PC-9 (cell line): ENCODE data around the gene DST. TPM values are rescaled to one million over a fixed set of nuclear protein-coding genes. Genes with fewer than 3 reads are reported as not detected.

Experiments used
- BruUV-seq: library from RNA; stranded (reverse); fragments of 400-500 nt; replicated peaks from 2 replicates; lab custom pipeline; 2021; lab: Mats Ljungman, UMichigan
- CTCF ChIA-PET: fragments of 300-600 bp; sonication (Branson Sonifier 250); formaldehyde crosslinking; loops from one replicate; lab custom pipeline; 2022; ENCODE audit warnings: antibody characterized with exemption; lab: Charles Lee
- POLR2A ChIA-PET: fragments of 300-600 bp; sonication (Branson Sonifier 250); formaldehyde crosslinking; loops from one replicate; lab custom pipeline; 2022; ENCODE audit warnings: antibody characterized with exemption; ENCODE audit not compliant: unreplicated experiment; lab: Charles Lee
- DNase-seq, 2 experiments: peaks; one replicate each; pipeline versions ENCODE4 v3.0.0 to v3.0.0-alpha.2; 2015 to 2022; ENCODE audit warnings: mixed read lengths in 1 of 2
- H2AFZ ChIP-seq: fragments of 200-600 bp; sonication (generic); 2 replicates; pipeline ENCODE4 v1.8.1; 2017; ENCODE audit warnings: antibody characterized with exemption
- H3F3A ChIP-seq: fragments of 200-600 bp; sonication (generic); 2 replicates; pipeline ENCODE4 v1.8.1; 2017; ENCODE audit warnings: antibody characterized with exemption, mild to moderate bottlenecking, low read depth; ENCODE audit not compliant: insufficient read depth
- H3K27ac ChIP-seq: fragments of 200-600 bp; sonication (generic); 2 replicates; pipeline ENCODE4 v1.6.1; 2016; ENCODE audit warnings: mixed run types
- H3K27me3 ChIP-seq: fragments of 200-600 bp; sonication (generic); 2 replicates; pipeline ENCODE4 v1.6.1; 2016; ENCODE audit warnings: low read depth, mixed run types; ENCODE audit not compliant: insufficient read depth
- H3K36me3 ChIP-seq: fragments of 200-600 bp; sonication (generic); 2 replicates; pipeline ENCODE4 v1.6.1; 2016; ENCODE audit warnings: low read depth, mixed run types
- H3K4me1 ChIP-seq: fragments of 200-600 bp; sonication (generic); replicated peaks from 2 replicates; pipeline ENCODE4 v1.6.1; 2016; ENCODE audit warnings: mixed run types; ENCODE audit not compliant: insufficient read depth
- H3K4me2 ChIP-seq: fragments of 200-600 bp; sonication (generic); 2 replicates; pipeline ENCODE4 v1.6.1; 2017; ENCODE audit warnings: mixed run types
- H3K4me3 ChIP-seq: fragments of 200-600 bp; sonication (generic); 2 replicates; pipeline ENCODE4 v1.6.1; 2016; ENCODE audit warnings: mixed run types
- H3K79me2 ChIP-seq: fragments of 200-600 bp; sonication (generic); 2 replicates; pipeline ENCODE4 v1.6.1; 2017; ENCODE audit warnings: low read depth, mixed run types
- H3K9me2 ChIP-seq: fragments of 200-600 bp; sonication (generic); 2 replicates; pipeline ENCODE4 v1.8.1; 2017; ENCODE audit warnings: mild to moderate bottlenecking; ENCODE audit not compliant: insufficient read depth
- H3K9me3 ChIP-seq: fragments of 200-600 bp; sonication (generic); 2 replicates; pipeline ENCODE4 v1.8.1; 2016; ENCODE audit warnings: low read depth; ENCODE audit not compliant: insufficient read depth
- H4K20me1 ChIP-seq: fragments of 200-600 bp; sonication (generic); 2 replicates; pipeline ENCODE4 v1.8.1; 2017; ENCODE audit not compliant: insufficient read depth
- EZH2 ChIP-seq: fragments of 200-600 bp; sonication (generic); IDR thresholded peaks from 2 replicates; pipeline ENCODE4 v1.8.0; 2017; ENCODE audit warnings: antibody characterized with exemption, low read depth
- intact Hi-C: fragments of 100-400 bp; cut with micrococcal nuclease; formaldehyde crosslinking; loops from one replicate; pipeline ENCODE4 v1.10.0; 2022; ENCODE audit not compliant: unreplicated experiment
- total RNA-seq: library from RNA; stranded (reverse); gene quantifications from 2 replicates; pipeline ENCODE4 v1.2.3, GENCODE V29; 2021
- TF ChIP-seq, protein P1 (sequence below): fragments of 200-600 bp; sonication (generic); conservative IDR thresholded peaks from 2 replicates; pipeline ENCODE4 v1.6.1; 2017; ENCODE audit warnings: mixed run types, antibody characterized with exemption, mild to moderate bottlenecking, moderate library complexity

The DST gene
- total RNA-seq, 1 experiment from 2014 or later, result 217 TPM

DNA sequence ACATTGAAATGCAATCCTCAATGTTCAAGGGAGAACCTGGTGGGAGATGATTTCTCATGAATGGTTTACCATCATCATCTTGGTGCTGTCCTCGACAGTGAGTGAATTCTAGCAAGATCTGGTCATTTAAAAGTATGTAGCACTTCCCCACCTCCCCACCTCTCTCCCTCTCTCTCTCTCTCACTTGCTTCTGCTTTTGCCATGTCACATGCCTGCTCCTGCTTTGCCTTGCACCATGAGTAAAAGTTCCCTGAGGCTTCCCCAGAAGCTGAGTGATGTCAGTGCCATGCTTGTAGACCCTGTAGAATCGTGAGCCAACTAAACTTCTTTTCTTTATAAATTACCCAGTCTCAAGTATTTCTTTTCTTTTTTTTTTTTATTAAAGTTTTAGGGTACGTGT lies 60.5 kb downstream of the DST start:
- H3K27me3 ChIP-seq, result no peaks in the 10 kb centered on the region
- intact Hi-C loops, result no loop called here
- no peak for DNase-seq
- no peak overlapping the region for H3K4me3 ChIP-seq
- H3K9me3 ChIP-seq, result no peaks in the 10 kb centered on the region
- H3K9me2 ChIP-seq, result no peaks in the 10 kb centered on the region
- no peak overlapping the region for H3K27ac ChIP-seq
- POLR2A ChIA-PET, result no interaction called here
- H3K36me3 ChIP-seq, result peaks cover 9% of the 10 kb centered on the region; the same call in 1 of the 2 replicates
- H3F3A ChIP-seq, result no peaks in the 10 kb centered on the region
- CTCF ChIA-PET, result no interaction called here
- H2AFZ ChIP-seq, result no peak overlapping the region
- no peak overlapping the region for H3K4me2 ChIP-seq
- no peaks in the 10 kb centered on the region for H3K79me2 ChIP-seq
- TF ChIP-seq, protein P1, sequence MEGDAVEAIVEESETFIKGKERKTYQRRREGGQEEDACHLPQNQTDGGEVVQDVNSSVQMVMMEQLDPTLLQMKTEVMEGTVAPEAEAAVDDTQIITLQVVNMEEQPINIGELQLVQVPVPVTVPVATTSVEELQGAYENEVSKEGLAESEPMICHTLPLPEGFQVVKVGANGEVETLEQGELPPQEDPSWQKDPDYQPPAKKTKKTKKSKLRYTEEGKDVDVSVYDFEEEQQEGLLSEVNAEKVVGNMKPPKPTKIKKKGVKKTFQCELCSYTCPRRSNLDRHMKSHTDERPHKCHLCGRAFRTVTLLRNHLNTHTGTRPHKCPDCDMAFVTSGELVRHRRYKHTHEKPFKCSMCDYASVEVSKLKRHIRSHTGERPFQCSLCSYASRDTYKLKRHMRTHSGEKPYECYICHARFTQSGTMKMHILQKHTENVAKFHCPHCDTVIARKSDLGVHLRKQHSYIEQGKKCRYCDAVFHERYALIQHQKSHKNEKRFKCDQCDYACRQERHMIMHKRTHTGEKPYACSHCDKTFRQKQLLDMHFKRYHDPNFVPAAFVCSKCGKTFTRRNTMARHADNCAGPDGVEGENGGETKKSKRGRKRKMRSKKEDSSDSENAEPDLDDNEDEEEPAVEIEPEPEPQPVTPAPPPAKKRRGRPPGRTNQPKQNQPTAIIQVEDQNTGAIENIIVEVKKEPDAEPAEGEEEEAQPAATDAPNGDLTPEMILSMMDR, result no peak
- no peak for TF ChIP-seq EZH2
- H4K20me1 ChIP-seq, result no peaks in the 10 kb centered on the region
- no TSS peak for BruUV-seq
- H3K4me1 ChIP-seq, result no peaks in the 10 kb centered on the region

GRCh38 chr6:56581296-56581925 lies 61.3 kb downstream of the DST start:
- Histone ChIP-seq H3K79me2 (no peaks in the 10 kb centered on the region), H3K9me3 (no peaks in the 10 kb centered on the region), H2AFZ (no peak overlapping the region), H3K27me3 (no peaks in the 10 kb centered on the region), H3K9me2 (no peaks in the 10 kb centered on the region), H4K20me1 (no peaks in the 10 kb centered on the region), H3F3A (no peaks in the 10 kb centered on the region), H3K4me2 (no peak overlapping the region), H3K4me1 (no peaks in the 10 kb centered on the region), H3K27ac (no peak overlapping the region), H3K4me3 (no peak overlapping the region), H3K36me3 (peaks cover 9% of the 10 kb centered on the region; the same call in 1 of the 2 replicates)
- BruUV-seq, result no TSS peak
- POLR2A ChIA-PET, result no interaction called here
- CTCF ChIA-PET, result no interaction called here
- DNase-seq, result no peak
- intact Hi-C loops, result no loop called here
- TF ChIP-seq, protein P1, result no peak
- TF ChIP-seq EZH2, result no peak

- H3K79me2 ChIP-seq, result no peaks in the 10 kb centered on the region
- TF ChIP-seq, protein P1, result no peak
- TF ChIP-seq EZH2, result no peak
- no peaks in the 10 kb centered on the region for H3F3A ChIP-seq
- H4K20me1 ChIP-seq, result no peaks in the 10 kb centered on the region
- intact Hi-C loops, result no loop called here
- DNase-seq, result no peak
- H3K9me2 ChIP-seq, result no peaks in the 10 kb centered on the region
- no peak overlapping the region for H3K4me3 ChIP-seq
- ChIA-PET CTCF (no interaction called here), POLR2A (no interaction called here)
- no TSS peak for BruUV-seq
- H3K9me3 ChIP-seq, result no peaks in the 10 kb centered on the region
- no peak overlapping the region for H2AFZ ChIP-seq
- H3K36me3 ChIP-seq, result peaks cover 9% of the 10 kb centered on the region; the same call in 1 of the 2 replicates
- no peak overlapping the region for H3K27ac ChIP-seq
- no peaks in the 10 kb centered on the region for H3K4me1 ChIP-seq
- no peak overlapping the region for H3K4me2 ChIP-seq
- H3K27me3 ChIP-seq, result no peaks in the 10 kb centered on the region
These were observed 62.4 kb downstream of the DST start for GRCh38 chr6:56580271-56580670.
